HG02973 (cell line): ENCODE results near the gene SERHL2.
"Not testable (repeated sequence)": the region's sequence is repeated elsewhere in the genome, so short reads cannot be mapped to it uniquely, and the experiment has no call there.

ENCODE experiments used
- ATAC-seq: cut with Tn5 transposase; IDR thresholded peaks from one replicate; pipeline ENCODE4 v1.9.1; 2021; ENCODE audit warnings: moderate library complexity; ENCODE audit not compliant: unreplicated experiment

Gene SERHL2

DNA sequence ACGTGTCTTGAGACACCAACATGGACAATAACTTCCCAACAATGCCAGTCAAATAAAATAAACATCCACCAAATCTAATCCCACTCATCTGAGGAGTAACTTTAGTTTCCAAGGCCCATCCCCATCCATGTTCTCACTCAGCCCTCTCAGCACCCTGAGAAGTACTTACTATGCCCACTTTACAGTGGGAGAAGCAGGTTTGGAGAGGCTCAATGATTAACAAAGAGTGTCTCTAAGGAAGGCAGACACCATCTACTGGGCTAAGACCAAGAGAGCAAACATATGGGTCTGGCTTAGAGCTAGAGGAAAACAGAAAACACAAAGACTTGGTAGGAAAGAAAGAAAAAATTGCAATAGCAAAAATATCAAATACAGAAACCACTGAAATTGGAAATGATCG, 49.7 kb downstream of the SERHL2 start:
- ATAC-seq = no peak

DNA sequence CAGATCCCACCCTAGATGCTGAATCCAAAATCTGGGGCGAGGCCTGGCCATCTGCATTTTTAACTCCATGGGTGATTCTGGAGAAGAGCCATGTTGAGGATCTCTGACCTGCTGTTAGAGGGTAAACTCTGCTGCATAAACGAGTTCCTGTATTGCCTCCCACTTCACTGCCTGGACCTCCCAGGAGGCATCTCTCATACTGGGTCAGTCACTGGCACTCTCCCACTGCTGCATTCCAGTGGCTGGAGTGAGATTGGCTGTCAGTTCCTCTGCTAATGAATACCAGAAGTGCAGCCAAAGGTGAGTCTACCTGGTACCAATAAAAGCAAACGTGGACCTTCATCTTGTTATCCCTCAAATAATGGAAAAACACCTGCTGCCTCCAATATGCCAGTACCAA, 50.6 kb downstream of the SERHL2 start:
- no peak for ATAC-seq

DNA sequence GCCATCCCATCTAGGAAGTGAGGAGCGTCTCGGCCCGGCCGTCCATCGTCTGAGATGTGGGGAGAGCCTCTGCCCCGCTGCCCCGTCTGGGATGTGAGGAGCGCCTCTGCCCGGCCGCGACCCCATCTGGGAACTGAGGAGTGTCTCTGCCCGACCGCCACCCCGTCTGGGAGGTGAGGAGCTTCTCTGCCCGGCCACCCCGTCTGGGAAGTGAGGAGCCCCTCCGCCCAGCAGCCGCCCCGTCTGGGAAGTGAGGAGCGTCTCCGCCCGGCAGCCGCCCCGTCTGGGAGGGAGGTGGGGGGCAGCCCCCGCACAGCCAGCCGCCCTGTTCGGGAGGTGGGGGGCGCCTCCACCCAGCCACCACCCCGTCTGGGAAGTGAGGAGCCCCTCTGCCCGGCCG, 53.9 kb downstream of the SERHL2 start:
- not testable (repeated sequence) for ATAC-seq

DNA sequence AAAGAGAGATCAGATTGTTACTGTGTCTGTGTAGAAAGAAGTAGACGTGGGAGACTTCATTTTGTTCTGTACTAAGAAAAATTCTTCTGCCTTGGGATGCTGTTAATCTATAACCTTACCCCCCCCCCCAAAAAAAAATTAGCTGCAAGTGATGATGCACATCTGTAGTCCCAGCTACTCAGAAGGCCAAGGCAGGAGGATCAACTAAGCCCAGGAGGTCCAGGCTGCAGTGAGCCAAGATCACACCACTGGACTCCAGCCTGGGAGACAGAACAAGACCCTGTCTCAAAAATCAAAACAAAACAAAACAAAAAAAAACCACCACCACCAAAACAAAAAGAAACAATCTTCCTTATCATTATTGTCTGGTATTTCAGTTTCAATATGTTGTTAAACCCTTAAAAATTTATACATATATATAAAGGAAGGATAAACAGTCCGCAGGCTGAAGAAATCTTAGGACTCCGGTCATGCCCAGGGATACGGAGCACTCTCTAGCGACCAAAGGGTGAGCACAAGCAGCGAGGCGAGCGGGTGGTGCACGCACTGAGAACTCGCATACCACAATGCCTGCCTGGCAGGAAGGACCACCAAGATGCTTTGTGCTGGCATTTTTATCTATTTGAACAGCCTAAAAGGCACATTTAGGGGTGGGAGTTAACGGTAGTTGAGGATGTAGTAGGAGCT, 54.5 kb downstream of the SERHL2 start:
- ATAC-seq = no peak

DNA sequence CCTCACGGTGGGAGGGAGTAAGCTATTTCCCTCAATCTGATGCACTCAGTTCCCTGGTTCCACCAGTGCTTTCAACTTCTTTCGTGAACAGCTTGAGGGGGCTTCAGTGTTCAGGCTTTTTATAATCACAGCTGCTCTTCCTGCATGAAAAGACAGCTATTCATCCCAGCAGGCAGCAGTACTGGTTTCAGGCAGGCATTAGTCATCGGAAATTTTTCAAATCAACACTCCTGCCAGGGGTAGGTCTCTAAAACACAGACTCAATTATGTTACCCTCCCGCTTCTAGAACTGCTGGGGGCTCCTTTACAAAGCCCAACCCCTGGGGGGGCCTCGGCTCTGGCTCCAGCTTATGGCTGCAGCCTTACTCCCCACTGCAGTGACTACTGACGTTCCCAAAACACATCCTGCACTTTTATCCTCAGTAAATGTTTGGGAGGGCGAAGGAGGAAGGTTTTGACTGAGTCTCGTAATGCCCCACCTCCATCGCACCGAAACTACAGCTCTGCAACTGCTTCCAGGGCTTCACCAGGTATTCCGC, 55.1 kb downstream of the SERHL2 start:
- ATAC-seq = no peak

DNA sequence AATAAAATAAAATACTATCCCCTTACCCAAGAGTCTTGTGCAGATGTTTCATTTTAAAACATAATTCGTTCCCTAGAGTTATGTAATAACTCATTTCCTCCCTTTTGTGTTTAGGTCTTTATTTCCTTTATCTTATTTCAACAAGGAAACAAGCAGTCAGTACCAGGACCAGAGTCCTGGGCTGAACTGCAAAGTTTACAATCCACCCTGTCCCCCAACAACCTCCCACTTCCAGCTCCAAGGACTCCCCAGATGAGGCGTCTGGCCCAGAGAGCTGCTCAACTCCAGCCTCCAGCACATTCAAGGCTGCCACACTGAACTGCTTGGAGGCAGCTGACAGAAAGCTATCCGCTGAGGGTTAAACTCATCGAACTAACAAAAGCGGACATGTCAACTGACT, 56.4 kb downstream of the SERHL2 start:
- no peak for ATAC-seq

DNA sequence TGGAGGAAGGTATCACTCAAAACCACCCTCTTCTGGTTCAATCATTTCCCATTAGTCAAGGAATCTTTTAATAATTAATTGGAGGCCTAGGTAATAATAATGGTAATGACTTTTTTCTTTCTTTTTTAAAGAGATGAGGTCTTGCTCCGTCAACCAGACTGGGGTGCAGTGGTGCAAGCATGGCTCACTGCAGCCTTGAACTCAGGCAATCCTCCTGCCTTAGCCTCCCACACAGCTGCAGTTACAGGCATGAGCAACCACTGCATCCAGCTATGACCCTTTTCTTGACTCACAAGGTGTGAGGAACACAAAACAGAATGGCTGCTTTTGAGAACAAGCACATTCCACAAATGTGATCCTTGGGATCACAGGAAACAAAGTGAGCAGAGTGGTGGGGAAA, 57.3 kb downstream of the SERHL2 start:
- ATAC-seq = no peak

DNA sequence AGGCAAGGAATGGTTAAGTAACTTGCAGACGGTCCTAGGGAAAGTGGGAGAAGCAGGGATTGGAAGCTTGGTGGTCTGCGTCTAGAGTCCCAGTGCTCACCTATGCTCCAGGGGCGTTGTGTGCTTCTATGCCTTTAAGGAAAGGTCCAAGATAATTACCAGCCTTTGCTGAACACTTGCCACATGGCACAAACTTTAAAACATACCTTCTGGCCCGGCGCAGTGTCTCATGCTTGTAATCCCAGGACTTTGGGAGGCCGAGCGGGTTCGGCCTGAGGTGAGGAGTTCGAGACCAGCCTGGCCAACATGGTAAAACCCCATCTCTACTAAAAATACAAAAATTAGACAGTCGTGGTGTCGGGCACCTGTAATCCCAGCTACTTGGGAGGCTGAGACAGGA, 58.6 kb downstream of the SERHL2 start:
- ATAC-seq = no peak

DNA sequence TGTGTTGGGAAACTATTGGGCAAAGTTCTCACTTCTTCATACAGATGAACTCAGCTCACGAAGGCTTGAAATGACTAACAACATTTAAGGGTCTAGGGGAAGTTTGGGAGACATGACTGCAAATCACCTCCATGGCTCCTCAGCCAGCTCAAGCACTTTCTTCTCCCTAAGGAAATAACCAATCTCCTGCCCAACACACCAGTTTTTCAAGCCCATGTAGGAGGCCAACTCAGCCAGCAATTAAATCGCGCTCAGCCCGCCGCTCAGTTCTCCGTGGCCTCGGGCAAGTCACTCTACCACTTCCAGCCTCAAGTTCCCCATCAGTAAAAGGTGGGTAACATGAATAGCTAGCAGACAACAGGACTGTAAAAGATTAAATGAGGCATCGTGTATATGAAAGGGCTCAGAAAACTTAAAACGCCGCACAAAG, 60.1 kb downstream of the SERHL2 start:
- no peak for ATAC-seq

DNA sequence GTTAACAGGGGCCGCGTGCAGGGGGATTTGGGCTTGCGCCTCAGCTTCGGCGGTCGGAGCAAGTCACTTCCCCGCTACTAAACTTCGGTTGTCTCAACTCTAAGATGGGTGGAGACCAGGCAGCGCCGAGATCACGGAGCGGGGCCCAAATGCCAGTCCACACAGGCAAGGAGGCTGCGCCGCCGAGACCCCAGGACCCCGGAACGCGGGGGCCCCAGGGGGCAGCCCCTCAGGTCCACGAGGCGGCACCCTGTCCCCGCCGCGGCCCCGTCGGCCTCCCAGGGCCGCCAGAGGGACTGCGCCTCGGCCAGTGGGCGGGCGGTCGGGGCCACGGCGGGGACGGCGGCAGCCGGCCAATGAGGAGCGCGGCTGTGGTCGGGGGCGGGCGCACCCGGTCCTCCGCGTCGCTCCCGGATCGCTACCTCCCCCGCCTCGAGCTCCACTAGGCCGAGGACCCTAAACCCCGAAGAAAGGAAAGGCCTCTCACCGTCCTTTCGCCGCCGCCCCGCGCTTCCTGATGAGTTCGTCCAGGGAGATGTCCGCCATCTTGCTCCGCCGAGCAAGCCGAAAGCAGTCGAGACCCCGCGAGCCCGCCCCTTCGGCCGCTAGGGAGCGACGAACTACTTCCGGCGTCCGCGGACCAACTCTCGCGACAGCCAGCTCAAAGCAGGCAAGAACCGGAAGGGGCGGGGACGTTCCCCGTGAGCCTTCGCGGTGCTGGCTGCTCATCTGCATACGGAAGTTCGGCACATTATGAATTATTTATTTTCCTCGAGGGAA, 60.7 kb downstream of the SERHL2 start, which contains the start of gene POLDIP3:
POLDIP3 (minus strand) TSS at position 572 of the 780 bp plus-strand sequence; CDS start at position 546, 26 bp downstream.
- peak; percentile 49 for ATAC-seq

DNA sequence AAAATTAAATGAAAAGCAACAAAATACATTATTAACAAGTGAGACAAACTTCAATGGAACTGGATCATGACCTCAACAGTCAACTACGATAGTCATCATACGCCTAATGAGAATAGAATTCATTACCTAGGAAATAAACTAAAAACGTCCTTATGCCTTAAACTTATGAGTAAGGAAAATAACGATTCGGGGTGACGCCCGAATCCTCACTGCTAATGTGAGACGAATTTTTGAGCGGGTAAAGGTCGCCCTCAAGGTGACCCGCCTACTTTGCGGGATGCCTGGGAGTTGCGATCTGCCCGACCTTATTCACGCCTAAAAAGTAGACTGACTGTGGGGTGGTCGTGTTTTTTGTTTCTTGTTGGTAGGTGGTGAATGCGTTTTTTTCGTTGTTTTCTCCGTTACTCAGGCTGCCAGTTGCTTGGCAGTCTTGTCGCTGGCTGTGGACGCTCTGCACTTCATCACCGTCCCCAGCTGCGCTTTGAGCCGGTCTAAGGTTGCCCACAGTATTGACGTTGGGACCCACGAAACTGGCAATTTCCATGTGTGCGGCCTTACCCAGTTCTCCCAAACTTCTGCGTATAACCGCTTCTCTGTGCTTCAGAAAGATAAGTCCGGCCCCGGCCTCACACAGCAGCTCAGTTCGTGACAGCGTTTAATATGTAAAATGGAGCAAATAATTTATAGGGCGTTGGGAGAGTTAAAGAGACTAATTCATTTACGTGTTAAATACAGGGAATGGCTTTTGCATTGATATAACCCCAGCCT, 61.5 kb downstream of the SERHL2 start:
- ATAC-seq = peak; percentile 55

DNA sequence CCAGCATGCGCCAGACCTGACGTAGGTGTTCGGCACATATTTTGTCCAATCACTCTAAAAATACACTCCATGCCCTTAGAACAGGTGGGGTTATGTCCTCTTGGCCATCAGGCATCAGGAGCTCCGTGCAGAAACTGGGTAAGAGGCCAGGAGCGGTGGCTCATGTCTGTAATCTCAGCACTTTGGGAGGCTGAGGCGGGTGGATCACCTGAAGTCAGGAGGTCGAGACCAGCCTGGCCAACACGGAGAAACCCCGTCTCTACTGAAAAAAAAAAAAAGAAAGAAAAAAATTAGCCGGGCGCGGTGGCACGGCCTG, 62.1 kb downstream of the SERHL2 start:
- not testable (repeated sequence) for ATAC-seq

DNA sequence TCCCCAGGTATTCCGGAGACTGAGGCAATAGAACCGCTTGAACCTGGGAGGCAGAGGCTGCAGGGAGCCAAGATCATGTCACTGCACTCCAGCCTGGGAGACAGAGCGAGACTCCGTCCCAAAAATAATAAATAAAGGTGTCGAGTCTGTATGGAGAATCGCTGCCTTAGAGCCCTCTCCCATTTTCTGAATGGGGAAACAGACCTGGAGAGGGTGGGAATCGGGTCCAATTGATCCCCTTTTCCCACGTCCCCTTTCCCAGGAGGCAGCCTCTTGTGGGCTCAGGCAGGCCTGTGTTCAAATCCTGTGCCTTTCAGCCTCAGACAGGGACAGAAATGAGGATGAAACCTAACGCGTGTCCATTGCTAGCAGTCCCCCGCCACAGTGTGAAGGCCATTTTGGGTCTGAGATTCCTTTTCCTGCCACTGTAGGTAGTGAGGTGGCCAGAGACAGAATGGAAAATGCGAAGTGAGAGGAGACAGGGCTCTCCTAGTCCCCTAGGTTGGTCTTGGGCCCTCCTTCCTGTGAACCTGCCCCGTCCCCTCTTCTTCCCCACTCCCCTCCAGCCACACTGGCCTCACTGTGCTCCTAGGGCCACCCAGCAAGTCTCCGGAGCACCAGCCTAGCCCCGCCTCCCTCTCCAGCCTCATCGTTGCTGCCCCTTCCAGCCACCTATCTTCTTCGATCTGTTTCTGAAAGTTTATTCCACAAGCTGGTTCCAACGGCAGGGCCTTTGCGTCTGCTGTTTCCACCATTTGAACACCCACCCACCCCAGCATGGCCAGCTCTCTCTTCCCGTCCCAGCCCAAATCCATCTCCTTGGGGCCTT, 63.6 kb downstream of the SERHL2 start:
- no peak for ATAC-seq

DNA sequence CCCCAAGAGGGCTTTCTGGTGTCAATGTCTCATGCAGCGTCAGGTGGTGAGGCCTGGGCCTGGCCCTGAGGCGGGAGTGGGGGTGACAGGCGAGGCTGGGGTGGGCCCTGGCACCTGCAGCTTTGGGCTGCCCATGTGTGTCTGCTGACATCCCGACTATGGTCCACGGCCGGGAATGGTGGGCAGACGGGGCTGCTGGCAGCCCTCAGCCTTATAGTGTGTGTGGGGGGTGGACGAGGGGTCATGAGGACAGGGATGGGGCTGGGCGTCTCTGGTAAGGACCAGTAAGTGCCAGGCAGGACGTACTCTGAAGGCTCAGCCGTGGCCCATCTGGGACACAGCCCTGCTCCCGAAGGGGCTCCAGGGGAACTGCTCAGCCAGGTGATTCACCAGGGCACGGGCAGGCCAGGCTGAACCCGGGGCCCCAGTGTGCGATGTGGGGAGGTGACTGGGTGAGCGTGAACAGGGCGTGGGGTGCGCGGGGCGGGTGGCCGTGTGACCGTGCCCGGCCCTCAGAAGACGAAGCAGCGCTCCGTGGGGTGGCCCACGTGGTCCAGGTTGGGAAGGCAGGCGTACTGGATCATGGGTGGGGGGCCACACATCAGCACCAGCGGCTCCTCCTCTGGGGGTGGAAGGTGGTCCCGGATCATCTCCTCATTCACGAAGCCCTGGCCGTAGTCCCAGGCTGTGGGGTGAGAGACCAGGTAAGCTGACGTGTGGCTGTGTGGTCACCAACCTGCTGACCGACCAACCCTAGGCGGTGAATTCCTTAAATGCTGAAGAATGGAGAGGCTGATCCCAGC, 65.7 kb downstream of the SERHL2 start:
- no peak for ATAC-seq

DNA sequence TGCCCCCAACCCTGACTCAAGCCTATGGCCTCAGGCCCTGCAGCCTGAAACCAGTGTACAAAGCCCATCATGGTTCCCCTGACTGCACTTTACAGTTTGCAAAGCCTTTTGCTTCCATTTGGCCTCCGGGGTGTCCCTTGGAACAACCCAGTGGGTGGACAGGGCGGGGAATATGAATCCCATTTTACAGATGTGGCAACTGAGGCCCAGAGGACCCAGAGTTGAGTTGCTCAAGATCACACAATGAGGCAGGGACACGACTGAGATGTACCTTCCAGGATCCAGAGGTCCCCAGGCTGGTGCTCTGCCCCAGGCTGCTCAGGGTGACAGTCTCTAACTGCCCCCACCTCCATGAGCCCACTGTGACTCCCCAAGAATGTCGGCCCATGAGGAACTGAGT, 66.3 kb downstream of the SERHL2 start:
- no peak for ATAC-seq

DNA sequence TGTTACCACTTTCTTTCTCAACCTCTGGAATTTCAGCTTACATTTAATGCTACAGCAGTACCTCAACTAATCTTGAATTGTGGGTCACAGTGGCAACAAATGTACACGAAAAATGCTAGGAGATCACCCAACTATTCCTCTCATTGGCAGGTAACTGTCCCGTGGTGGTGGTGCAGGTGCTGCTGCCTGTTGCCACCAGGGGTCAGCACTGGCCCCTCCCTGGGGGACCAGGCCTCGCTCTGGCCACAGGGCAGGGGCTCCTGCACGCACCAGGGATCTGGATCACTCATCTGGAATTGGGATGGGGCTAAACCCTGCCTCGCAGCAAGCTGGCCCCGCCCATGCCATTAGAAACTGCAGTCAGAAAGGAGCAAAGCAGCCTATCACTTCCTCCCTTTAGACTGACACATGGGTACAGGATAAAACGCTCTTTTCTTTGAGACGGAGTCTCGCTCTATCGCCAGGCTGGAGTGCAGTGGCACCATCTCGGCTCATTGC, 67.8 kb downstream of the SERHL2 start:
- no peak for ATAC-seq

DNA sequence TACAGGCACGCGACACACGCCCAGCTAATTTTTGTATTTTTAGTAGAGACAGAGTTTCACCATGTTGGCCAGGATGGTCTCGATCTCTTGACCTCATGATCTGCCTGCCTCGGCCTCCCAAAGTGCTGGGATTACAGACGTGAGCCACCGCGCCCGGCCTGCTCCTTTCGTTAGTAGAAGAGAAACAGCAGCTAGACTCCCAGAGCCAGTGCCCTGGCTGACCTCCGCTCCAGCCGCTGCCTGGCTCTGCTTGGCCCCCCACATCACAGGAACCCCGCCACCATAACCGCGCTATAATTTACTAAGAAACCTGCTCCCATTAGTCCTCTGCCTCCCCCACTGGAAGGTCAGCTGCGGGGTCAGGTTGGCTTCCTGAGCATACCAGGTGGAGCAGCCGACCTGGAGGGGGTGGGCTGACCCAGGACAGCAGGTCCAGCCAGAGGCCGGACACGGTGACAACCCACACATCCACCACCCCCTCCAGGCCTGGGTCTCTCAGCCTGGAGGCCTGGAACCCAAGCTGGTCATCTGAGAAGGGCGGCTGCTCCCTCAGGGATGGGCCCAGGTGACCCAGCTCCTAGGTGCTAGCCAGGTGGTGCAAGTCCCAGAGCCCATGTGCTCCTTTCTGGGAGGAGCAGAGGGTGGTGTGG, 68.4 kb downstream of the SERHL2 start:
- no peak for ATAC-seq

DNA sequence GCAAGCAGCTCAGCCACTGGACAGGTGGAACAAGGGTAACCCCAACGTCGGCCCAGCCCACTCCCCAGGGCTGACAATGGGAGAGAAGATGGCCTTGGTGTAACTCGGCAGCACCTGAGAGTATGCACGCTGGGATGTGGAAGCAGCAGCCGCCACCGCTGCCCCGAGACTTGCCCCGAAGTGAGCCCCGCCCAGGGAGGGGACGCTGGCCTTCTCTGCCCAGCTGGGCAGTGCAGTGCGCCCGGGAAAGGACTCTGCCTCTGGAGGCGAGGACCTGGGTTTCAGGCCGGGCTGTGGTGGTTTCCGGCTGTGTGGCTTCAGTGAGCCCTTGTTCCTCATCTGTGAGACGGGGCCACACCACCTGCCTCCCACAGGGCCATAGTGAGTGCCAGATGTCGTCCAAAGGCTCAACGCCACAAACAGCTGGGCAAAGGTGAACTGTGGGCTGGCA, 69.6 kb downstream of the SERHL2 start:
- no peak for ATAC-seq
